Ovary (tissue), 9 donors: ENCODE measurements around the gene TRIM44. TPM values are rescaled to one million over a fixed set of nuclear protein-coding genes. Genes with fewer than 3 reads are reported as not detected.
"Not testable (repeated sequence)": the region's sequence is repeated elsewhere in the genome, so short reads cannot be mapped to it uniquely, and the experiment has no call there.

Experiments
- DNase-seq, 5 donors: peaks; one replicate each; pipeline ENCODE4 v3.0.0-alpha.2; 2019 to 2020
- H3K27ac ChIP-seq, 2 donors: fragments of 200-600 bp; one replicate each; pipeline versions ENCODE4 v1.5.1 to v1.8.0; 2019 to 2022
- H3K27me3 ChIP-seq: fragments of 200-600 bp; one replicate; pipeline ENCODE4 v1.8.0; 2022
- H3K36me3 ChIP-seq: fragments of 200-600 bp; sonication (generic); one replicate; pipeline ENCODE4 v1.5.1; 2019
- H3K4me1 ChIP-seq: one replicate; pipeline ENCODE4 v1.8.1; 2013; ENCODE audit warnings: mild to moderate bottlenecking, moderate library complexity; ENCODE audit not compliant: insufficient read depth
- H3K4me3 ChIP-seq: fragments of 200-600 bp; sonication (generic); one replicate; pipeline ENCODE4 v1.5.1; 2017
- H3K9me3 ChIP-seq, 2 donors: fragments of 200-600 bp in 1 of 2; sonication (generic) in 1 of 2; one replicate each; pipeline versions ENCODE4 v1.5.1 to v1.8.1; 2013 to 2019; ENCODE audit warnings: mild to moderate bottlenecking in 1 of 2, moderate library complexity in 1 of 2
- EP300 ChIP-seq: sonication (generic); formaldehyde crosslinking; IDR thresholded peaks from one replicate; pipeline ENCODE4 v1.6.1; 2017; ENCODE audit warnings: antibody characterized with exemption
- POLR2A ChIP-seq: fragments of 450-650 bp; IDR thresholded peaks from one replicate; pipeline ENCODE4 v1.6.1; 2017; ENCODE audit warnings: antibody characterized with exemption, mild to moderate bottlenecking, moderate library complexity
- WGBS, 3 donors: extraction: QIAGEN DNeasy Blood & Tissue Kit in 1 of 3; methylation state at CpG; one replicate each; pipeline versions ENCODE4 v1.1.5 to v1.1.7; 2013 to 2017; 5-methylcytosine and 5-hydroxymethylcytosine counted together
- intact Hi-C, 4 donors: fragments of 100-400 bp; cut with DNase I; formaldehyde crosslinking; loops; one replicate each; pipeline versions ENCODE4 v1.11.0 to v1.15.1; 2022 to 2023
- polyA plus RNA-seq, 2 donors: library from polyadenylated mRNA; stranded (reverse); fragments of 200-250 nt in 1 of 2; fragments of 350-450 nt in 1 of 2; fragmentation: Illumina TruSeq in 1 of 2; extraction: RNeasy Lipid Tissue Mini Kit (QIAGEN cat#74804) in 1 of 2; gene quantifications; one replicate each; pipeline ENCODE4 v1.2.3, GENCODE V29; 2013 to 2014
- total RNA-seq, 7 donors: library from RNA; depleted of rRNA in 2 of 7; stranded (reverse); fragments of >200 nt in 2 of 7; fragmentation: NEBNext Ultra II Directional in 3 of 7; extraction: Animal tissue kit (Norgen Biotek cat#: 25700) in 3 of 7; gene quantifications; one replicate each; pipeline versions ENCODE4 v1.1.0 to v1.2.4, GENCODE V29; 2016 to 2023
- TF ChIP-seq, protein P1 (sequence below), 3 donors: fragments of 450-650 bp in 2 of 3; fragments of 200-600 bp in 1 of 3; IDR thresholded peaks; one replicate each; pipeline versions ENCODE4 v1.5.1 to v1.8.0; 2016 to 2022; ENCODE audit warnings: antibody characterized with exemption in 3 of 3, mild to moderate bottlenecking in 1 of 3
- donor health status: DM: no; HTN: no; CAD: no; lungs with moderate emphysema.
- donor health status: DM: no; HTN: no; CAD: no.
- donor health status: Bipolar disorder and iron deficiency.
- donor health status: DM: yes; HTN: yes; CAD: no.
- donor health status: DM: no; HTN: no; CAD: no.
- donor health status: DM: yes; HTN: yes; CAD: no.

TRIM44 gene
- total and polyA plus RNA-seq, 9 donors, result 9.9 to 54.6 (median 45.7) TPM

DNA sequence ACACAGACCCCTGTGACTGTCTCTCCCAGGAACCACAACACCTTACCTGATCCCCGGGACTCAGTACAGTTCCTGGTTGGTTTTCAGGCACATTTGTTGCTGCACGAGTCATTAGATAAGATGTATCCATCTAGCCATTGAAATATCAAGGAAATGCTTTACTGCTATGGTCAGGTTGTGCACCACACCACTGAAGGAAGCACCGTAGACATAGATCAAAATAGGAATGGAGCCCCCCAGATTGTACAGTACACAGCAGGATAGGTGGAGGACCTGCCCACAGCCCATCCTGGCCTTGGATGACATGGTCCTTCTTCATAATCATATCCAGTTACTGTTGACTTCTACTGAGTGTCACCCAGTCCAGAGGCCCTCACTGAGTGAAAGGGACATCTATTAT lies 195.3 kb downstream of the TRIM44 start:
- Histone ChIP-seq H3K36me3 (no peaks in the 10 kb centered on the region), H3K4me1 (no peaks in the 10 kb centered on the region), H3K4me3 (no peak overlapping the region), H3K9me3 (no peaks in the 10 kb centered on the region), H3K27me3 (no peaks in the 10 kb centered on the region), H3K27ac (no peak overlapping the region)
- no peak for DNase-seq
- intact Hi-C loops, result no loop called here
- TF ChIP-seq, protein P1, sequence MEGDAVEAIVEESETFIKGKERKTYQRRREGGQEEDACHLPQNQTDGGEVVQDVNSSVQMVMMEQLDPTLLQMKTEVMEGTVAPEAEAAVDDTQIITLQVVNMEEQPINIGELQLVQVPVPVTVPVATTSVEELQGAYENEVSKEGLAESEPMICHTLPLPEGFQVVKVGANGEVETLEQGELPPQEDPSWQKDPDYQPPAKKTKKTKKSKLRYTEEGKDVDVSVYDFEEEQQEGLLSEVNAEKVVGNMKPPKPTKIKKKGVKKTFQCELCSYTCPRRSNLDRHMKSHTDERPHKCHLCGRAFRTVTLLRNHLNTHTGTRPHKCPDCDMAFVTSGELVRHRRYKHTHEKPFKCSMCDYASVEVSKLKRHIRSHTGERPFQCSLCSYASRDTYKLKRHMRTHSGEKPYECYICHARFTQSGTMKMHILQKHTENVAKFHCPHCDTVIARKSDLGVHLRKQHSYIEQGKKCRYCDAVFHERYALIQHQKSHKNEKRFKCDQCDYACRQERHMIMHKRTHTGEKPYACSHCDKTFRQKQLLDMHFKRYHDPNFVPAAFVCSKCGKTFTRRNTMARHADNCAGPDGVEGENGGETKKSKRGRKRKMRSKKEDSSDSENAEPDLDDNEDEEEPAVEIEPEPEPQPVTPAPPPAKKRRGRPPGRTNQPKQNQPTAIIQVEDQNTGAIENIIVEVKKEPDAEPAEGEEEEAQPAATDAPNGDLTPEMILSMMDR (IDR thresholded peaks at IDR 0.05), result no peak
- TF ChIP-seq POLR2A (no peak), EP300 (no peak)
- WGBS, 3 donors, result 93 to 95% (median 94%) methylated on average over 3 of the region's 3 CpGs

DNA sequence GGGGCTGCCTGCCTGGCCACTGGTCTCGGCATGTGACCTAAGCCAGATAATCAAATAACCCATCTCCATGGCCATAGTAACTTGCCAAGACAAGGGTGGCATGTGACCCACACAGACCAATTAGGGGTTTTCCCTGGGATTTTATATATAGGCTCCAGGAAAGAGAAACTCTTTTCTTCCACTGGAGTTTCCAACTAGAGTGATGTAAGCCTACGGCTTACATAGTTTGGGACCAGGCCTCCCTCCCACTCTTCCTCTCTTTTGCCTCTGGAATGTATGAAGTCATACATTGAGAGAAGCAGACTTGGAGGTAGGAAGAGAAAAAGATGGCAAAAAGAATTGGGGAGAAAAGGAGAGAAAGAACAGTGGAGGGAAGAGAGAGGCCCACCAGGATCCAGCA lies 196.7 kb downstream of the TRIM44 start:
- TF ChIP-seq, protein P1 (IDR thresholded peaks at IDR 0.05), result no peak
- TF ChIP-seq EP300 (no peak), POLR2A (no peak)
- Histone ChIP-seq H3K27me3 (no peaks in the 10 kb centered on the region), H3K4me1 (no peaks in the 10 kb centered on the region), H3K27ac (no peak overlapping the region), H3K4me3 (no peak overlapping the region), H3K36me3 (no peaks in the 10 kb centered on the region), H3K9me3 (no peaks in the 10 kb centered on the region)
- intact Hi-C loops, result no loop called here
- WGBS, 3 donors, result 84 to 94% (median 88%) methylated on average over 2 of the region's 2 CpGs
- no peak for DNase-seq

DNA sequence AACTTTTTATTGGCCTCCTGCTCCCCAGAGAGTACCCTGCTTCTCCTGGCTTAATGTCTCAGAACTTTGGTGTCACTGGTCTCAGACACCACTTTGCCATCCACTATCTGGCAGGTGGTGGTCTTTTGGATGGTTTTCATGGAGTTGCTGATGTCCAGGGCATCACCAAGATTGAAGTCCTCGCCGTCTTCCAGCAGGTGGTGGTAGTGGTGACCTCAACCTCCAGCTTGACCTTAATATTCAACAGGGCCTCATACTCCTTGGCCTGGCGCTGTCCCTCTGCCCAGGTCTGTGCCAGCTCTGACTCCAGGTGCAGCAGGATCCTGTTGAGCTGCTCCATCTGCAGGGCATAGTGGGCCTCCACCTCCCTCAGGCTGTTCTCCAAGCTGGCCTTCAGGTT lies 197.6 kb downstream of the TRIM44 start:
- not testable (repeated sequence) for H3K4me3 ChIP-seq

DNA sequence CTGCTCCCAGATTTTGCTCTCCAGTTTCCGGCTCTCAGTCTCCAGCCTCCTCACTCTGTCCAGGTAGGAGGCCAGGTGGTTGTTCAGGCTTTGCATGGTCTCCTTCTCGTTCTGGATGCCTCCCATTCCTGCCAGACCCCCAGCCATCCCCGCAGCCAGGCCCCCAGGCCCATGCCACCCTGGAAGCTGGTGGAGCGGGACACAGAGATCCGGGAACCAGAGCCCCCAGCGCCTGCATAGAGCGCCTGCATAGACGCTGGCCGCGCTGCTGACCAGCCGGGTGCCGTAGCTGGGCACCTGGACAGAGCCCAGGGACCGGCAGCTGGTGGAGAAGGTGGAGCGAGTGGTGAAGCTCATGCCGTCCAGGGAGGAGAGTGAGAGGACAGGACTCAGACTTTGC lies 198.6 kb downstream of the TRIM44 start:
- Histone ChIP-seq H3K36me3 (no peaks in the 10 kb centered on the region), H3K27ac (no peak overlapping the region), H3K4me3 (no peak overlapping the region), H3K9me3 (no peaks in the 10 kb centered on the region), H3K27me3 (no peaks in the 10 kb centered on the region), H3K4me1 (no peaks in the 10 kb centered on the region)
- intact Hi-C loops, result no loop called here
- WGBS, 3 donors, result 95 to 96% (median 95%) methylated on average over 15 of the region's 15 CpGs
- DNase-seq, result no peak
- no peak for TF ChIP-seq POLR2A
- TF ChIP-seq, protein P1 (IDR thresholded peaks at IDR 0.05), result no peak
- TF ChIP-seq EP300, result no peak

More for the DNA sequence above, 197.6 kb downstream of the TRIM44 start:
- H3K36me3 ChIP-seq, H3K27ac ChIP-seq, H3K27me3 ChIP-seq, intact Hi-C loops, H3K9me3 ChIP-seq, H3K4me1 ChIP-seq, DNase-seq: not testable (repeated sequence)
- WGBS, 3 donors, result 93 to 95% (median 95%) methylated on average over 3 of the region's 3 CpGs

DNA sequence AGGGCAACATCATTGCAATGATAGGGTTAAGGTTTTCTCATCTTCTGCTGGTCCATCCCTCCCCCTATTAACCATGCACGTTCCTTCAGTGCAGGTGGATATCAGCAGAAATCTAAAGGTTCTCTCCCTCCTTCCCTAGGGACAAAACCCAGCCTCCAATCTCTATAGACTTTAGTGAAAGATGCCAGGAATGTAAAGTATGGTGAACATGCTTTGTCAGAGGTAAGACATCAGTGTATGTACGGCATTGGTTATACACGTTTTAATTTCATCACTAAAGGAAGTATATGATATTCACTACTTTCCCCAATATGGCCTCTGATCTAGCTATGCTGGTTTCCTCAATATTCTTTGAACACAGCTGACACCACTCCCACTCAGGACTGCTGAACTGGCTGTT lies 200.1 kb downstream of the TRIM44 start:
- WGBS, 3 donors, result 30 to 48% (median 33%) methylated on average over 3 of the region's 3 CpGs

More for the DNA sequence above, 200.1 kb downstream of the TRIM44 start:
- TF ChIP-seq POLR2A (no peak), EP300 (no peak)
- TF ChIP-seq, protein P1 (IDR thresholded peaks at IDR 0.05), result no peak
- intact Hi-C loops, result no loop called here
- H3K27me3 ChIP-seq, result no peaks in the 10 kb centered on the region
- no peak overlapping the region for H3K4me3 ChIP-seq
- H3K4me1 ChIP-seq, result no peaks in the 10 kb centered on the region
- H3K27ac ChIP-seq, result no peak overlapping the region
- H3K9me3 ChIP-seq, result no peaks in the 10 kb centered on the region
- no peaks in the 10 kb centered on the region for H3K36me3 ChIP-seq
- DNase-seq, result no peak
